ENCODE data around the gene ZIC2.

ZIC2 gene

GRCh38 chr13:99959127-99959539 lies 22.5 kb upstream of the ZIC2 start:
- no peak for DNase-seq (ENCODE audit: low read depth in 1 of 2, low spot score in 1 of 2)

GRCh38 chr13:99959540-99960230 lies 21.9 kb upstream of the ZIC2 start:
- no peak for DNase-seq (ENCODE audit: low read depth in 1 of 2, low spot score in 1 of 2)

GRCh38 chr13:99960663-99961311 lies 20.8 kb upstream of the ZIC2 start:
- DNase-seq (ENCODE audit: low read depth in 1 of 2, low spot score in 1 of 2) = no peak

- no peak for DNase-seq (ENCODE audit: low read depth in 1 of 2, low spot score in 1 of 2)
Measured at GRCh38 chr13:99961636-99962035, 19.9 kb upstream of the ZIC2 start.

- no peak for DNase-seq (ENCODE audit: low read depth in 1 of 2, low spot score in 1 of 2)
Measured at GRCh38 chr13:99962242-99962641, 19.3 kb upstream of the ZIC2 start.

- DNase-seq (ENCODE audit: low read depth in 1 of 2, low spot score in 1 of 2) = no peak
Measured at GRCh38 chr13:99963816-99964339, 17.7 kb upstream of the ZIC2 start.

GRCh38 chr13:99965329-99966000 lies 16.1 kb upstream of the ZIC2 start:
- DNase-seq (ENCODE audit: low read depth in 1 of 2, low spot score in 1 of 2) = no peak

- no peak for DNase-seq (ENCODE audit: low read depth in 1 of 2, low spot score in 1 of 2)
Measured at GRCh38 chr13:99966064-99966805, 15.3 kb upstream of the ZIC2 start.

- DNase-seq (ENCODE audit: low read depth in 1 of 2, low spot score in 1 of 2) = no peak
Measured at GRCh38 chr13:99967498-99967868, 14.1 kb upstream of the ZIC2 start.

GRCh38 chr13:99967869-99968520 lies 13.6 kb upstream of the ZIC2 start:
- no peak for DNase-seq (ENCODE audit: low read depth in 1 of 2, low spot score in 1 of 2)

- DNase-seq (ENCODE audit: low read depth in 1 of 2, low spot score in 1 of 2) = no peak
Measured at GRCh38 chr13:99968521-99969452, 12.8 kb upstream of the ZIC2 start.

GRCh38 chr13:99969453-99969918 lies 12.1 kb upstream of the ZIC2 start:
- DNase-seq (ENCODE audit: low read depth in 1 of 2, low spot score in 1 of 2) = no peak

- DNase-seq (ENCODE audit: low read depth in 1 of 2, low spot score in 1 of 2) = no peak
Measured at GRCh38 chr13:99969919-99970650, 11.5 kb upstream of the ZIC2 start.

GRCh38 chr13:99970651-99971575 lies 10.7 kb upstream of the ZIC2 start:
- DNase-seq (ENCODE audit: low read depth in 1 of 2, low spot score in 1 of 2) = no peak

- DNase-seq (ENCODE audit: low read depth in 1 of 2, low spot score in 1 of 2) = no peak
Measured at GRCh38 chr13:99971576-99972189, 9.9 kb upstream of the ZIC2 start, which contains the start of gene ZIC5. Gene ZIC5 (minus strand): TSS chr13:99971767. CDS start chr13:99971603, 164 bp downstream.

- DNase-seq (ENCODE audit: low read depth in 1 of 2, low spot score in 1 of 2) = no peak
Measured at GRCh38 chr13:99972190-99972731, 9.3 kb upstream of the ZIC2 start.

GRCh38 chr13:99973163-99973807 lies 8.3 kb upstream of the ZIC2 start:
- DNase-seq (ENCODE audit: low read depth in 1 of 2, low spot score in 1 of 2) = no peak

All from stimulated activated CD4-positive, alpha-beta T cell treated with anti-CD3 and anti-CD28 coated beads, Interleukin-15, amount 100 ng/mL, for 1 hour (primary cell).